A673 (cell line): Measurements from ENCODE around the gene CFD. TPM values are rescaled to one million over a fixed set of nuclear protein-coding genes. Genes with fewer than 3 reads are reported as not detected.

Source experiments
- BruUV-seq: library from RNA; stranded (reverse); fragments of 400-500 nt; replicated peaks from 2 replicates; lab custom pipeline; 2021; lab: Mats Ljungman, UMichigan
- CTCF ChIA-PET: fragments of 300-600 bp; sonication (Branson Sonifier 250); formaldehyde crosslinking; loops from one replicate; lab custom pipeline; 2022; ENCODE audit warnings: antibody characterized with exemption; lab: Charles Lee
- POLR2A ChIA-PET: fragments of 300-600 bp; sonication (Branson Sonifier 250); formaldehyde crosslinking; loops from one replicate; lab custom pipeline; 2022; ENCODE audit warnings: antibody characterized with exemption; ENCODE audit not compliant: low non-redundant PET; lab: Charles Lee
- DNase-seq: peaks from one replicate; pipeline ENCODE4 v3.0.0-alpha.2; 2015; ENCODE audit warnings: low spot score
- H3K27ac ChIP-seq: fragments of 200-600 bp; sonication (generic); 2 replicates; pipeline ENCODE4 v1.5.1; 2016; ENCODE audit warnings: mixed run types, low read depth, mild to moderate bottlenecking, mixed read lengths, antibody characterized with exemption, low read length; ENCODE audit not compliant: poor library complexity, severe bottlenecking
- H3K27me3 ChIP-seq: fragments of 200-600 bp; sonication (generic); replicated peaks from 2 replicates; pipeline ENCODE4 v1.6.1; 2017; ENCODE audit warnings: mixed run types, low read depth, mild to moderate bottlenecking, mixed read lengths, antibody characterized with exemption, low read length; ENCODE audit not compliant: insufficient read depth, poor library complexity
- H3K36me3 ChIP-seq: fragments of 200-600 bp; sonication (generic); 2 replicates; pipeline ENCODE4 v1.6.1; 2016; ENCODE audit warnings: mixed run types, mild to moderate bottlenecking, mixed read lengths, antibody characterized with exemption, low read length; ENCODE audit not compliant: insufficient read depth, poor library complexity, severe bottlenecking
- H3K4me1 ChIP-seq: fragments of 200-600 bp; sonication (generic); 2 replicates; pipeline ENCODE4 v1.6.1; 2017; ENCODE audit warnings: mixed run types, mild to moderate bottlenecking, mixed read lengths, antibody characterized with exemption, low read length; ENCODE audit not compliant: insufficient read depth, poor library complexity, severe bottlenecking
- H3K4me3 ChIP-seq: fragments of 200-600 bp; sonication (generic); 2 replicates; pipeline ENCODE4 v1.5.1; 2016; ENCODE audit warnings: low read depth, mixed run types, mild to moderate bottlenecking, mixed read lengths, low read length; ENCODE audit not compliant: poor library complexity, severe bottlenecking
- H3K9me3 ChIP-seq: fragments of 200-600 bp; sonication (generic); 2 replicates; pipeline ENCODE4 v1.6.1; 2016; ENCODE audit warnings: mixed run types, low read depth, mild to moderate bottlenecking, mixed read lengths, antibody characterized with exemption, low read length; ENCODE audit not compliant: poor library complexity, severe bottlenecking
- CTCF ChIP-seq: fragments of 300-800, 200-600 bp; sonication (generic); conservative IDR thresholded peaks from 2 replicates; pipeline ENCODE4 v1.5.1; 2017; ENCODE audit warnings: low read depth, mild to moderate bottlenecking, antibody characterized with exemption, low read length, moderate library complexity, mixed read lengths
- EZH2 ChIP-seq: fragments of 200-600 bp; sonication (generic); IDR thresholded peaks from 2 replicates; pipeline ENCODE4 v1.6.1; 2017; ENCODE audit warnings: borderline replicate concordance, low read depth, mild to moderate bottlenecking, mixed read lengths, antibody characterized with exemption, low read length; ENCODE audit not compliant: poor library complexity, severe bottlenecking
- intact Hi-C: fragments of 100-400 bp; cut with micrococcal nuclease; formaldehyde crosslinking; loops from one replicate; pipeline ENCODE4 v1.10.0; 2022; ENCODE audit not compliant: unreplicated experiment
- total RNA-seq: library from RNA; stranded (reverse); gene quantifications from 2 replicates; pipeline ENCODE4 v1.2.3, GENCODE V29; 2021

Gene CFD
- total RNA-seq, 1 experiment from 2014 or later: 1.1 TPM

- peaks cover 48% of the 10 kb centered on the region for H3K36me3 ChIP-seq
- no peaks in the 10 kb centered on the region for H3K9me3 ChIP-seq
- no peak overlapping the region for H3K4me3 ChIP-seq
- no peak for DNase-seq
- TF ChIP-seq CTCF (no peak), EZH2 (no peak)
- H3K27ac ChIP-seq: no peak overlapping the region
- BruUV-seq: no TSS peak
- H3K4me1 ChIP-seq: peaks cover 17% of the 10 kb centered on the region
- ChIA-PET POLR2A (no interaction called here), CTCF (interaction anchor here (0.6 kb wide), 1 partner anchor 106 kb away, joined by 5 read pairs; no protein-coding TSS in a partner anchor)
- intact Hi-C loops: no loop called here
- H3K27me3 ChIP-seq: no peaks in the 10 kb centered on the region
These were observed 46.0 kb upstream of the CFD start for GRCh38 chr19:813219-814151.

DNA sequence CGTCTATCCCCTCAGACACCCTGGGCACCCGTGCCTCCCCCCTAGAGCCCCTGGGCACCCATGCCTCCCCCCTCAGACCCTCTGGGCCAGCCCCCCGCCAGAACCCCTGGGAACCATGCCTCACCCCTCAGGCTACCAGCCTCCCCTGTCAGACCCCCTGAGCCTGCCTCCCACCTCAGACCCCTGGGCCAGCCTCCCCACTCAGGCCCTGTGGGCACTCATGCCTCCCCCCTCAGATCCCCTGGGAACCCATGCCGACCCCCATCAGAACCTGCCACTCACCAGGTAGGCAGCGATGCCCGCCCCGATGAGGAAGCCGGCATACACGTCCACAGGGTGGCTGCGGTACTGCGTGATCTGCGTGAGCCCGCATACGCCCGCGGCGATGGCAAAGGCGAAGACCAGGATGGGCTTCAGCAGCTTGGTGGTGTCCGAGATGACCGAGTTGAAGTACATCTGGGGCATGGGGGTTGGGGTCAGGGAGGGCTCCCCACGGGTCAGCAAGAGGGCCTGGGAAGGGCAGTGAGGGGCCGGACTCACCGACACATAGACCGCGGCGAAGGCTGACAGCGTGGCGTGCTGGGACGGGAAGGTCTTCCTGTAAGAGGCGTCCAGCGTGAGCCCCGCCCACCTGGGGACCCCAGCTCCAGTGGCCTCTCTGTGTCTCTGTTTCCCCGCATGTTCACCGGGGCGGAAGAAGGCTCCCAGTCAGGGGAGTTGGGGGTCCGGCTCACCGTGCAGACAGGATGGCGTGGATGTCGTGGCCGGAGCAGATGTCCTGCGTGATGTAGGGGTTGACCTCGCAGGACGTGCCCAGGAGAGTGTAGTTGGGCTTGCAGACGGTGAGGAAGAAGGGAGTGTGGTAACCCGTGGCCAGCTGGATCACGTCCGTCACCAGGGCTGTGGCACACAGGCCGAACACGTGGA lies 45.0 kb upstream of the CFD start:
- CTCF ChIA-PET: no interaction called here
- Histone ChIP-seq H3K27ac (no peak overlapping the region), H3K4me1 (peaks cover 17% of the 10 kb centered on the region), H3K27me3 (no peaks in the 10 kb centered on the region), H3K36me3 (peaks cover 41% of the 10 kb centered on the region), H3K4me3 (no peak overlapping the region), H3K9me3 (no peaks in the 10 kb centered on the region)
- POLR2A ChIA-PET: no interaction called here
- TF ChIP-seq CTCF (no peak), EZH2 (no peak)
- BruUV-seq: no TSS peak
- intact Hi-C loops: no loop called here
- DNase-seq: no peak

GRCh38 chr19:815079-815774 lies 44.2 kb upstream of the CFD start:
- ChIA-PET CTCF (no interaction called here), POLR2A (no interaction called here)
- H3K27me3 ChIP-seq: no peaks in the 10 kb centered on the region
- H3K4me3 ChIP-seq: no peak overlapping the region
- H3K36me3 ChIP-seq: peaks cover 33% of the 10 kb centered on the region
- TF ChIP-seq CTCF: no peak
- TF ChIP-seq EZH2: no peak
- DNase-seq: no peak
- peaks cover 17% of the 10 kb centered on the region for H3K4me1 ChIP-seq
- no peaks in the 10 kb centered on the region for H3K9me3 ChIP-seq
- H3K27ac ChIP-seq: no peak overlapping the region
- no TSS peak for BruUV-seq
- intact Hi-C loops: no loop called here
